NCI-H524 treated with DMSO at 0.1 percent for 48 hours (cell line): ENCODE results near the gene SKAP1.
"Not testable (repeated sequence)": the region's sequence is repeated elsewhere in the genome, so short reads cannot be mapped to it uniquely, and the experiment has no call there.

Experiments used
- DNase-seq: peaks from one replicate; lab custom pipeline; 2025; lab: John Stamatoyannopoulos, UW

The SKAP1 gene

DNA sequence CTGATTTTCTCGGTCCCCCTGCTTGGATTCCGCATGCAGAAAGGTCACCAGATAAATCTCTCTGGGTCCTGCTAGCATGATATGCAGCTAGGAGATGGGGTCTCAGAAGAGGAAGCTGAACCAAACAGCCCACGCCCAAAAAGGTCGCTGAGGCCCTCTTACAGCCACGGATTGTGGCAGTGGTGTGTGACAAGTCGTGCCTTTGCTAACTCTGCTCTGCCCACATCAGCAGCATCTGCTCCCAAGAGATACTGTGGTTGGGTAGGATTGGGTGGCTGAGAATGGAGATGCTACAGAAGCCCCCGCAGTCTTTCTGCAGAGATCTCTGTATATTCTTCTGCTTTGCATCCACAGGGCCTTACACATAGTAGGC, 15.2 kb upstream of the SKAP1 start:
- DNase-seq, result no peak

DNA sequence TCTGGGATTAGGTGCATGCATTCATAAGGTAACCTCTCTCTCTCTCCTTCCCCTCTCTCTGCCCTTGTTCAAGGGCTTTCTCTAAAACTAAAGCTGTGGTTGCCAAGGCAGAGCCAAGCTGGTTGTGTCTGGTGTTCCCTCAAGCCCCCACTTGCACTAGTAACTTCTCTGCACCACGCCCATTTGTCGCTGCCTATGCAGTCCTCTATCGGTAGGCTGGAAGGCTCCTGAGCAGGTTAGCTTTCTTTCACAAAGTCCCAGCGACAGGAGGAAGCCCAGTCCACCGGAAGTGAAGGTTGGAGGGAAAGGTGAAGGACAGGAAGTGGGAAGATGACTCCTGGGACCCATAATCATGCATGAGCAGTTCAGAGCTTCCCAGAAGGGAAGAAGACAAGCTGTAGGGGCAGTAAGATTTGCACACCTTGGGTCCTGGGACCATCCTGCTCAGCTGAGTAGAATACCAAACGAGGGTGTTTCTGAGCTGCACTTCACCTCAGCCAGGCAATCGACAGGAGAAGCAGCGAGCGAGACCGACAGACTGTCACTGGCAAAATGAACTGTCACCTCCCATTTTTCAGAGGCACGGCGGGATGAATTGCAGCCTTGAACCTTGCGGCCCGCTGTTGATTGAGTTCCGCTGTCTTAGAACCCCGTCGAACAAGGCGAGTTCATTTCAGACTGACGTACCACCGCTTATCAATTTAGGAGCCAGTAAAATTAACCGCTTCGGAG, 14.7 kb upstream of the SKAP1 start:
- DNase-seq, result no peak

DNA sequence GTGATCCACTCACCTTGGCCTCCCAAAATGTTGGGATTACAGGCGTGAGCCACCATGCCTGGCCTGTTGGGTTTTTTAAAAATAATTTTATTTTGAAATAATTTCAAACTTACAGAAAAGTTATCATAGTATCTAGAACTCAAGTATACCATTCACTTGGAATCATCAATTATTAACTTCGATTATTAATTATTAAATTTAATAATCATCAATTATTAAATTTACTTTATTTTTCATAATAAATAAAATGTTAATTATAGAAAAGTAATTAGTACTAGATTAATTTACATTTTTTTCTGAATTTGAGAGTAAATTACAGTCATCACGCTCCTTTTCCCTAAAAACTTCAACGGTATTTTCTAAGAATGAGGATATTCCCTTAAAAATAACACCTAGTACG, 13.7 kb upstream of the SKAP1 start:
- no peak for DNase-seq

DNA sequence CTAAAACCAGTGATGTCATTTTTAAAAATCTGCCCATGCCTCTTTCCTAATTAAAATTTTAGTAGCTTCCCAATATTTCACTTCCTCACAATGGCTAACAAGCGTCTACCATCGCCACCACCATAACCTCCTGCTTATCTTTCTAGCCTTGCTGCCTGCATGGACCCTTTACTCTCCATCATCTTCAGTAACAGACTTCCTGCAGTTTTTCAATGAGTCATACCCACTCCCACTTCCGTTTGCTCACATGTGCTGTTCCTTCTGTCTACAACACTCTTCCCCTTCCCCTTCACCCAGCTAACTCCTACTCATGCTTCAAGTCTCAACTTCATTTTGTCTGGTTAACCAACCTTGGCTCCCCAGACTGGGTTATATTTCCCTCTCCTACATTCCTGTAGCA, 12.8 kb upstream of the SKAP1 start:
- no peak for DNase-seq

DNA sequence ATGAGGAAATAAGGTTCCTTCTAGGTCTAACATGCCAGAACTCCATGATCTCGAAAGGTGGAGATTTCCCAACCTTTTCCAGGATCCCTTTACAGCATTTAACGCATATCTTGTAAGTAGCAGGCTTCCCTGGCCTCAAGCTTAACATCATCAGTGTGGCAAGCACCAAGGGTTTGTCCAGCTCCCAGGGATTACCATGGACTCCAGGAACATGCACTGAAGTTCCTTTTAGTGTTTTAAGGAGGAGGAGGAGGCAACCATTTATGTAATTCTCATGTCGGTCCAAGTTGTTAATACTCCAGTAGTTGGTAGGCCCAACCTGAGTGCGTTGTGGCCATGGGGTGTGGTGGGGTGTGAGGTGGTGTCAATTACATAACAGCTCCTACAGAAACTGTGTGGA, 11.8 kb upstream of the SKAP1 start:
- no peak for DNase-seq

DNA sequence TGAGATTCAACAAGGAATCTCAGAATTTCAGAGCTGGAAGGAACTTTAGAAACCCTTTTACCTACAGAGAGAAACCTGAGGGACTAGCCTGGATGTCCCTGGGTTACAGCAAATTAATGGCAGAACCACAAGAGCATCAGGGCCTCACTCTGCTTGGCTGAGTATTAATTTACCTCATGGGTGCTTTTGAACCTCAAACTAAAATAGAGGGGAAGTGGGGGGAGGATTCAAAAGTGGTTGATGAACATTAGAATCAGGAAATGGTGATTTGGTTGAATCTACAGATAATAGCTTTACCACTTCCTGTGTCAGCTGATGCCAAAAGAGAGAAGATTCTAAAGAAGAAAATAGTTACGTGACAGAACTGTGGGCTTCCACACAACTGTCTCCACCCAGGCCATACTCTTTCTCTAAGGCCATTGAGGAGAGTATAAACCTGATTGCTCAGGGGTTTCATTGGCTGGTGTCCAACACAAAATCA, 11.3 kb upstream of the SKAP1 start:
- DNase-seq, result no peak

DNA sequence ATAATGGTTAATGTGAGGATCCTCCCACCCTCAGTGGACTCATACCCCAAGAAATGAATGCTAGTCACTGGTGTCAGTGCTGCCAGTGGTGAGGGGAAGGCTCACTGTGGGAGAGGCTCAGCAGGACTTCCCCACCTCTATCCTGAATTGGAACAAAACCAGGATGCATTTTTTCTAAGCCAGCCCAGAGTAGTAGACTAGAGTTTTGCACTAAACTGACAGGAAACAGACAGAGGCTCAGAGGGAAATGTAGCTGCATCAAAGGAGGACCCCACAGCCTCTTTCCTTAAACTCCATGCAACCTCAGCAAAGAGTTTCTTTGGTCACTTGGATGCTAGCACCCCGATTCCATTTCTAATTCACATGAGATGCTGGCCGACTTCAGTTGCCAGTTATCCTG, 10.7 kb upstream of the SKAP1 start:
- DNase-seq, result no peak

DNA sequence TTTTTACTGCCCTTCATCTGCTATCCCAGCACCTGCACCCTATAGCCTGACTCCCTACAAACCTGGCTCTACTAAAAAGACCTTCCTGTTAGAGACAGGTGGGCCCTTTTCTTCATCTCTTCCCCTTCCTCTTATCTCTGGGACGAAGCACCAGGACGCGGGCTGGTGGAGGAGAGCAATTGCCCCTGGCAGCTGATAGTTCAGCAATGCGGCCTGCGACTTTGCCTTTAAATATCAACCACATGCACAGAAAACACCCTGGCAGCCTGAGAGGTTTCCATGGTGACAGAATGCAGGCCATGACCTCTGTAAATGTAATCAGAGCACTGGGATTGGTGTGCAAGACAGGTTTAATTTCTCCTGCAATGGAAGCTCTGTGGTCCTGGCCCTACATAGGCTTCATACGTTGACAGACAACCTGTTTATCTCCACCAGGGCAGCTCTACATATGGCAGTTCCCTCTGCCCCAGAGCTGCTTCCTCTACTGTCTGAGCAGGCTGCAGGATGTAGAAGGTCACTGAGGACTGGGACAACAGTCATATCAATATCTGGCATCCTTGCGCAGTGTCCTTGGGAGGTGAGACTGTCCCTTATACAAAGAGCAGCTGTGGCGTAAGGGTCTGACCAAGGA, 10.0 kb upstream of the SKAP1 start:
- no peak for DNase-seq

DNA sequence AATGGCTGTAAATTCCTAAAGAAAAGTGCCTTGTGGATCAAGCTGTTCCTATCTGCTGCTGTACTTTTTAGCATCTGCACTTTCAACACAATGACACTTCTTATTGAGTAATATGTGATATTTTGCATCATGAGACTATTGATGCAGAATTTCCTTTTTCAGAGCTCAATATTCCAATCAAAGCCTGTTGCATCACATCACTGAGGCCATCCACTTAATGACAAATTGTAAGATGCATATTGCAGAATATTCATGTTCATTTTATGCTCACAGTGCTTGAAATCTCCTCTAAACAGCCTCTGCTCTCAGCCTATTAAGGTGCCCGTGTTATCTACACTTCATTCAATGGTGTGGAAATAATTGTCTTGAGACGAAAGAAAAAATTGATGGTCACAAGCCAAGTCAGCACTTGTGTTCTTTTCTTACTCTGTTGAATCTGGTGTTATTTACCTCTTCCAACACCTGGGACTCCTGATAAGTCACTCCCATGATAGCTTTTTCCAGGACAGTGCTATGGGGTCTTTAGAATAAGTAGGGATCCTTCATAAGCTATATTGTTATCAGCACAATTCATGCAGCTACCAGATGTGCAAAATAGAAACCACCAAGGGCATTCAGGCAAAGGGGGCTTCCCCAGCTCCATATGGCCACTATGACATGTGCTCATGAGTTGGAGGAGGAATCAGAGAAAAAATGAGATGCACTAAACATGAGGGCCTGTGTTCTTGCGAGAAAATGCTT, 9.3 kb upstream of the SKAP1 start:
- no peak for DNase-seq

DNA sequence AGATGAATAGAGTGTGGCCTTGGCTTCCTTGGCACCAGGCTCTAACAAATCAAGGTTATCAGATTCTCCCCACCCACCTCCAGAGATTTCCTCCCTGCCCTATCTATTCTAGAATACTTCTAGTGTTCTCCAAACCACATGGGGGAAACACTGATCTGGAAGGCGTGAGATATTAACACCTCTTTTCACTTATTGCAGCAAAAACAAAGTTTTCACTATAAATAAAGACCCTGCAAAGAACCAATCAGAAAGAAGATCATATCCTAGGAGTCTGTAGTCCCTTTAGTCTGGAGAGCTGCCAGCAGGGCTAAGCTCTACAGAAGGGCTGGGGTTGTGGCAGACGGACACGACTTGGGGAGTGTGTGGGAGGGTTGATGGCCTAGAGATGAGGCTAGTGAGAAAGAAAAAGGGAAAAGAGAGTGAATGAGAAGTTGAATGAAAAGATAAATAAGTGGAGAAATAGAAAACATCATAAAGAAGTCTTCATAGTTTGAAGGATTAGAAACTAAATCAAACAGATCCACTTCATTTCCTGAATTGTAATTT, 8.6 kb upstream of the SKAP1 start:
- no peak for DNase-seq

DNA sequence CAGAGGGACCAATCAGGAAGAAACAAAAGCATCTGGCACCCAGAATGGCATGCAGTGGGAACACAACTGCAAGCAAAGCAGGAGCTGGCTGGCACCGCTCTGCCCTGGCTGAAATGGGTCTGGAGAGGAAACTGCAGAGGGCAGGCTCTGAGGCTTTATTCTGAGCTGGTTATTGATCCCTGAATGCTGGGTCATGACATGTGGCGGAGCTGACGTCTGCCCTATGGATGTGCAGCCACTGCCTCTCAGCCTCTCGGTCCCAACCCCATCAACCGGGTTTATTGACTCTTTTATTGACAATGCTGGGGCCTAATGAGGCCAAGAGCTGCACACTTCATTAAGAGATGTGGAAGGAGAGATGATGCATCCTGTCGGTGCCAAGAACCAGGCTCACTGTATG, 3.9 kb upstream of the SKAP1 start:
- DNase-seq, result no peak

DNA sequence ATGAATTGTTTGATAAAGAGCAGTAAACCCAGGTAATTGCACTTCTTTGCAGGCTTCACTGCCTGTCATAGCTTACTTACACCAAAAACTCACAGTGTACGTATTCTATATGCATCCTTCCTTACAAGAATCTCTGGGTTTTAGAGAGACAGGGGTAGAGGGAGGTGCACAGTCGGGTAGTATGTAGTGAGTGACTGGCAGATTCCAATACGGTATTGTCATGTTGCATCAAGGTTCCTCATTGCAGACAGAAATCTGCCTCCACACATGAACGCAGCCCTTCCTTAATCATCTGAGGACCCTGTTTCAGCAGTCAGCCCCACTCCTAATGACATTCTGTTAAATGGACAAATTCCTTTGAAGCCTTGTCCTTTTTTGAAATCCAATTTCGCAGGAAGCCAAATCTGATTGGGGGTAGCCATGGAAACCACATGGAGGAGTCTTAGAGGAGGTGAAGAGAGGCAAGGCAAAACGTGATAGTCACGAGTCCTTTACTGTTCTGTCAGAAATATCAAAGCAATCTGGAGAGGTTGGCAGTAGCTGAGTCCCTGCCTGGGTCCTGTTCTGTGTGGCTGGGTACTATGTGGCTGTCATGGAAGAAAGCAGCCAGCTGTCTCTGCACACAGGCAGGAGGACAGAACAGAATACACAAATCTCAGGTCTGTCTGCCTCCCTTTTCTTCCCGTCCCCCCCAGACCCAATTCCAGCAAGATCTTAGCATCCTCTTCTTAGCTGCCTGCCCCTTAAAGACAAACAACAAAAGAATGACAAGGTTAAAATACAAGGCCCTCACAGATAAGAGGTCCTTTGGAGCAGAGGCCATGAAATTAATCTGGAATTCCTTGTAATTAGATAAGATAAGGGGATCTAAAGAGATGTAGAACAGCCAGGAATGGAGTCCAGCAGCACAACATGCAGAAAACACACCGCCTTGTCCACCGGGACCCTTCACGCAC, 3.1 kb upstream of the SKAP1 start:
- no peak for DNase-seq

DNA sequence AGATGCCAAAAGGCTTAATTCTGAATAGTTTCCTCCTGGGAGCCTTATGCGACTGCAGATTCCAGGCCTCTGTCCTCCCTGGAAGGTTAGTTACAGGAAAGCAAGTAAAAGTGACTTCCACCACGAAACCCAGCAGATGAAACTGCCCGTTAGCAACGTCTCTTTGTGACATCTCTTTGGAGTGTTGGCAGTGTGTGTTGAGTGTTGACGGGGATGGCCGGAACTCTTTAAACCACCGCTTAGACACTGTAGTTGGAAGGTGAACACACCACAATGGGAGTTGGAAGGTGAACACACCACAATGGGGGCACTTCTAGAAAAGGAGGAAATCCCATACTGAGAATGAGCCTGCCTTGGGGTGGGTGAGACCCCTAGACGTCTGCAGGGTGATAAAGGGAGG, 858 bp downstream of the SKAP1 start:
- DNase-seq, result no peak

DNA sequence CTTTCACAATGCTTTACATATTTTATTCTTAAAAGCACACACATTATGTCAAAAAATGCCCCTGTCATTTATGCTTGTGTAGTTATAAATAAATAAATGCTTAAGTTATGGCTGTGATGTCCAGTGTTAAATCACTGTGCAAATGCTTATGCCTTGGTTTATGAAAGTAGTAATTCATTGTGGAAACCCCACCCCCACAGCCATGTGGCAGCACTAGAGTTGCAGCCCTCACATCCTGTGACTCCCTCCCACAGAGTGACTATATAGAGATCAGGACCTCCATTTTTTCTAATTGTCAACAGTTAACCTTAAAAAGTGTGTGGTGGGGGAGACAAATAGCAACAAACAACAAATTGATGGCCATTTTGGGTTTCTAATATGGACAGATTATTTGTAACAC, 2.4 kb downstream of the SKAP1 start:
- no peak for DNase-seq

DNA sequence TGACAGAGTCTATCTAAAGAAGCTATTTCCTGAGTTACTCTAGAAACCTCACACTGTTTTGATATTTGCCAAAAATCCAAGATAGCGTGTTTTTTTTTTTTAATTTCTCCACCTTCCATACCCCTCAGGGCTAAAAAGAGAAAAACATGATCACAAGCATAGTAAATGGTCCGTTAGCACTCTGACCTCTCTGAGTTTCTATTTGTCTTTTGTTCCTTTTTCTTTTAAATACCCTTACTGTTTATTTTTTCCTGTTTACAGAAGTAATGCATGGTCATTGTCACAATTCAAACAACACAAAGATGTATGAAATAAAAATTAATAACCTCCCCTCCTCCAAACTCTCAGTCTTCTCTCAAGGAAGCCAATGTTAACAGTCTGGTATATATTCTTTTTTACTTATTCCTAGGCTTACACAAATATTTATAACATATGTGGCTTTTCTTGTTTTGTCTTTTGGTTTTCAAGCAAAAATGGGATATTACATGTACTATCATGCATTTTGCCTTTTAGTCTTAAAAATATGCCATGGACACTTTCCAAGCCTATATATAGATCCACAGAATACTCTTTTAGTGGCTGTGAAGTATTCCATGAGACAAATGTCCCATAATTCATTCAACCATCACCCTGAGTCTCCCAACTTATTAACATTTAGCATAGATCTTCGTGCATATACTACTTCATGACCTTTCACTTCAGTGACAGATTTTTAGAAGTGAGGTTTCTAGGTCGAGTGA, 3.1 kb downstream of the SKAP1 start:
- DNase-seq, result no peak

DNA sequence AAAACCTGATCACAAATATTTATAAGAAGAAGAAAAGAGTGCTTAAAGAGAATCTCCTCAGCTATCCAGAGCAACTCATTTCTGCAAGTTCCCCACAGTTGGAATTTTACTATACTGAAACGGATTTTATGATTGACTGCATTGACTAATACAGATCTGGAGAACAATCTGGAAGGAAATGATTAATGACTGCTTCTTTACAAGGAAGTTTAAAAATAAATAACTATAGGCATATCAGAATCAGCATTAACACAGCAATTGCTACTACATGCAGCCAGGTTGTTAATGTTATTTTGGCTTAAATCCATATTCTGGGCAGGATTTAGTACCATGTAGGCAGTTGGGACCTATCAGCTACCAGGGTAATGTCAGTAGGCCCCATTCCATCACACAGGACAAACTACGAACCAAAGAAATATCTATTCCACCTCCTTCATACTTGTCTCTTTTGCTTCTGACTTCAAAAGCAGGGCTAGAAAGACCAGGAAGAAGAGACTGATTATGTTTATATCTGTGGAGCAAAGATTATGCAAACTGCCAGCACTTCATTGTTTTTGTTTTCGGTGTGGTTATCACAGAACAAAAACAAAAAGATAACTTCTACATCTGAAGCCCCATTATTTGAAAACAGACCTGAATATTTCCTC, 3.9 kb downstream of the SKAP1 start:
- DNase-seq, result no peak

DNA sequence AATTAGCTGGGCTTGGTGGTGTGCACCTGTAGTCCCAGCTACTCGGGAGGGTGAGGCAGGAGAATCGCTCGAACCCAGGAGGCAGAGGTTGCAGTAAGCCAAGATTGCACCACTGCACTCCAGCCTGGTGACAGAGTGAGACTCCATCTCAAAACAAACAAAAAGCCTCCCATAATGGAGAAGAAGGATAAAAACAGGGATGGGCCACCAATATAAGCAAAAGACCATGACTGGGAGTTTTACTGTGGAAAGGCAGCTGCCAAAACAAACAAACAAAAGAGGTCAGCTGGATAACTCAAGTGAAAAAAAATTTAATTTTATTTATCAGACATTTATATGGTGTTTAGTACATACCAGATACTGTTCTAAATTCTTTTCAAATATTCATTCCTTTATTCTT, 8.0 kb downstream of the SKAP1 start:
- not testable (repeated sequence) for DNase-seq

DNA sequence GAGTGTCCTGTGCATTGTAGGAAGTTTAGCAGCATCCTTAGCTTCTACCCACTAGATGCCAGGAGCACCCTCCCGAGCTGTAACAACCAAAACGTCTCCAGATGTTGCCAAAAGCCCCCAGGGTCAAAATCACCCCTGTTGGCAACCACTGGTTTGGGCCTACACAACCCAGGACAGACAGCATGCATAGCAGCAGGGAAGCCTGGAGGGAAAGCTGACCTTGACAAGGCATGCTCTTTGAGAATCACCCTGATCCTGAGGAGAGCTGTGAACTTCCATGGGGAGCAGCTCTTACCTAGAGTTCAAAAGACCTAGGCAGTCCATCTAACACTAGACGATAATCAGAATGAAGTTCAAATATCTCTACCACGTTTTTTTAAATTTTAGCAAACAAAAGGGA, 9.2 kb downstream of the SKAP1 start:
- DNase-seq, result no peak

DNA sequence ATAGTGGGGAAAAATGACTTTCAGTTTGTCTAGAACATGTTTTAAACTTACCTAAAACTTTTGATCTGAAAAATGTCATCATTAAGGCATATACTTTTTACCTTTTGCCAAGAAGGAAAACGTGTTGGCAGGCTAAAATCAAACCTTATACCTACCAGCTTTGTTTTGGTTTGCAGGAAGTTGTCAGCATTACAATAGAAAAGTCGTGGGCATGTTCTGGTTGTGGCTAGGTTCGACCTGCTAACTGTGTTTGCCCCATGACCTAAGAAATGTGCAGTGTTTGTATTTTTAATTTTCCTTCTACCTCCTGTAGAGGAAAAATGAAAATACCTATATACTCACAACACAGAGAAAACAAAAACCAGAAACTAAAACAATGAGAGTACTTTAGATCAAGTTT, 13.0 kb downstream of the SKAP1 start:
- no peak for DNase-seq

DNA sequence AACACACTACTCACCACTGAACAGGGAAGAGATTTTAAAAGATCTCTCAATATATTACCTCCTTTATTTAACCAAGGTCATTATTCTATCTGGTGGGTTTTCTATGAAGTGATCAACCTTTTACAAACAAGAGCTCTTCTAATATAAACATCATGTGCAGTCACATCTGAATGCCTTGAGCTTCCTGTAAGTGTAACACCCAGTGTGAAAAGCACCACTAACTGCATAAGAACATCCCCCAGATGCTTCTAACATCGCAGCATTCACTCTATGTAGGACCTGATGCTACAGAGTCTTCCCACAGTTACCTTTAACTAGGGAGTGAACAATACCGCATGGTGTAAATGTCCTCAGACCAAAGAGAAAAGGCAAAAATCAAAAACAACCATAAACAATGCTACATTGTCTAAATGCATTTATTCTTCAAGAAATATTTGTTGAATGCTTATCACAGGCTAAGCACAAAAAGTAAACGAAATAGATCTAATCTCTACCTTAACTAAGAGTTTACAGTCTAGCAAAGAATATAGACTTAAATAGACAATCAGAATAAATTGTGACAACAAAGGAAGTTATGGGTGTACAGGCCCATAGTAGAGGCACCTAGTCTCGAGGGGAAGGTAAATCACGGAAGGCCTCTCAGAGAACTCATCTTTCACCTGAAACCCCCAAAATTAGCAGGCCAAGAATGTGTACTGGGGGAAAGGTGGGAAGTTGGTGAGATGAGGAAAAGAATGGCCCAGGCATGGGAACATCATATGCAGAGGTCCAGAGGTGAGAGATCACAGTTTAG, 16.2 kb downstream of the SKAP1 start:
- DNase-seq, result no peak
